ENCODE measurements around the gene ACOT6. TPM values are rescaled to one million over a fixed set of nuclear protein-coding genes. Genes with fewer than 3 reads are reported as not detected.
A peak's percentile ranks its signal among the peaks of the same experiment; 100 is the strongest.

Gene ACOT6
- total and polyA plus RNA-seq, 9 of the 15 experiments (the other 6 are each of a cell fraction or from before 2014, with no cell fraction given), result not detected

- peak; percentile 75 for TF ChIP-seq HMBOX1 (IDR thresholded peaks at IDR 0.05)
- TF ChIP-seq SLC30A9 (CRISPR knock-in tag; IDR thresholded peaks at IDR 0.05), result no peak
- peak; percentile 42; the same call in 1 of the 2 replicates for TF ChIP-seq TAL1 (IDR thresholded peaks at IDR 0.05)
- peak; percentile 59; the same call in 1 of the 2 replicates for TF ChIP-seq DPF2 (IDR thresholded peaks at IDR 0.05)
Measured at GRCh38 chr14:73630009-73630780, 17.9 kb downstream of the ACOT6 start (continued).

- peaks cover 8 to 9% of the 10 kb centered on the region in 2 experiments; a peak in 4 of 5 replicates for H3K4me1 ChIP-seq (replicated peaks in 1 of 2; ENCODE audit: control insufficient read depth in 2 of 2, insufficient read depth in 2 of 2, low read length in 2 of 2)
- no peak overlapping the region for H3K9ac ChIP-seq (ENCODE audit: insufficient read depth in 1 of 2, low read depth in 2 of 2, low read length in 2 of 2)
- ChIA-PET POLR2A (interaction anchor here (0.6 to 0.8 kb wide), 2 partner anchors 108 to 184 kb away, joined by 3 read pairs; no protein-coding TSS in a partner anchor), CTCF (ENCODE audit: low intra/inter-chr PET ratio) (interaction anchor here (0.6 to 1.2 kb wide), 2 partner anchors 124 to 162 kb away, joined by 3 to 4 read pairs; no protein-coding TSS in a partner anchor)
- H3K79me2 ChIP-seq (ENCODE audit: control insufficient read depth, insufficient read depth, low read length), result no peaks in the 10 kb centered on the region
- H2AFZ ChIP-seq (ENCODE audit: low read depth, low read length), result peak overlapping the region; percentile 88
- H3K9me3 ChIP-seq (replicated peaks; ENCODE audit: control insufficient read depth, insufficient read depth, low read depth, low read length), result no peaks in the 10 kb centered on the region
- no peak overlapping the region for H3K27ac ChIP-seq (ENCODE audit: extremely low read depth, low read depth, low read length)
- 38% methylated on average over 22 of the region's 44 CpGs for WGBS (ENCODE audit: insufficient coverage, low coverage, missing lambda C conversion rate)
- BruUV-seq (replicated peaks), result no TSS peak
- H4K20me1 ChIP-seq (replicated peaks; ENCODE audit: control insufficient read depth, insufficient read depth, low read length), result no peaks in the 10 kb centered on the region
- DNase-seq (ENCODE audit: extremely low read depth in 1 of 4, low spot score in 3 of 4), result peak; percentile 33 to 64 (median 40)
- H3K4me3 ChIP-seq, result no peak overlapping the region
- intact Hi-C loops (cut with micrococcal nuclease) (loop anchor here (5.0 to 10.0 kb wide), 2 partner anchors 136 to 221 kb away; partner anchors contain the start of gene PTGR2), in situ Hi-C loops (cut with MboI) (no loop called here)
- H3K27me3 ChIP-seq (ENCODE audit: control insufficient read depth in 2 of 2, insufficient read depth in 2 of 2, low read length in 2 of 2), result no peaks in the 10 kb centered on the region
- peak; percentile 85 for ATAC-seq
- H3K36me3 ChIP-seq (ENCODE audit: control insufficient read depth, insufficient read depth, low read length), result no peaks in the 10 kb centered on the region
- H3K4me2 ChIP-seq (ENCODE audit: insufficient read depth, low read length), result no peak overlapping the region; the same call in 1 of the 2 replicates
- H3K9me1 ChIP-seq (ENCODE audit: control insufficient read depth, insufficient read depth, low read length), result no peaks in the 10 kb centered on the region
- peak; percentile 86 for FAIRE-seq
- peak; percentile 64 for TF ChIP-seq SMC3 (conservative IDR thresholded peaks at IDR 0.05; ENCODE audit: insufficient read depth, low read depth, low read length)
- TF ChIP-seq DMBX1 (CRISPR knock-in tag; IDR thresholded peaks at IDR 0.05; ENCODE audit: borderline replicate concordance), result no peak
- TF ChIP-seq NCOA1 (IDR thresholded peaks at IDR 0.05; ENCODE audit: low read depth), result no peak
Measured at GRCh38 chr14:73633116-73634010, 21.0 kb downstream of the ACOT6 start.
